Heart left ventricle (tissue), 13 donors: Measurements from ENCODE around the gene MYO7A.

ENCODE experiments used
- CTCF ChIP-seq, 12 donors: fragments of 200-600 bp; sonication (generic) in 4 of 12; IDR thresholded peaks; one replicate each; pipeline versions ENCODE4 v1.5.0 to v1.8.0; 2018 to 2022; ENCODE audit warnings: antibody characterized with exemption in 12 of 12, mild to moderate bottlenecking in 5 of 12
- POLR2A ChIP-seq, 2 donors: fragments of 450-650 bp; IDR thresholded peaks; one replicate each; pipeline ENCODE4 v1.6.1; 2017; ENCODE audit warnings: antibody characterized with exemption in 2 of 2, mild to moderate bottlenecking in 2 of 2, moderate library complexity in 2 of 2
- donor health status: ischemic (EF 13 %, LVEDD 7.1; RV severe dilation, severe dysfunction).
- donor health status: DM: no; HTN: yes; CAD: no.
- donor health status: DM: no; HTN: no; CAD: no.
- donor health status: ischemic (EF 25% LVEDD 6.9; RV normal size, moderate dysfunction).
- donor health status: ischemic (EF 25% LVEDD 5.7; RV mildly dilated, moderate dysfunction).
- donor health status: ischemic (EF 35%, LVEDD 5.7; RV mildly dilated, moderate dysfunction).
- donor health status: nonischemic (EF 11% LVEDD 7.7; RV severe dilation, severe dysfunction).
- donor health status: DM: yes; HTN: yes; CAD: no.
- donor health status: PGD.
- donor health status: ischemic (EF 29% LVEDD 5.4; RV normal size, mild dysfunction).
- donor health status: nonischemic (EF 23%, LVEDD 6.1; RV moderate dilation, normal function).

GRCh38 chr11:77124041-77124440 lies 4.0 kb upstream of the MYO7A start:
- TF ChIP-seq POLR2A (IDR thresholded peaks at IDR 0.05) = no peak
- no peak for TF ChIP-seq CTCF (IDR thresholded peaks at IDR 0.05)
